Limb (tissue), 2 donors: ENCODE results near the gene NOS1.

Experiments used
- DNase-seq, 2 donors: peaks; one replicate each; pipeline ENCODE4 v3.0.0-alpha.2; 2016; ENCODE audit errors: extremely low spot score in 2 of 2

NOS1 gene

DNA sequence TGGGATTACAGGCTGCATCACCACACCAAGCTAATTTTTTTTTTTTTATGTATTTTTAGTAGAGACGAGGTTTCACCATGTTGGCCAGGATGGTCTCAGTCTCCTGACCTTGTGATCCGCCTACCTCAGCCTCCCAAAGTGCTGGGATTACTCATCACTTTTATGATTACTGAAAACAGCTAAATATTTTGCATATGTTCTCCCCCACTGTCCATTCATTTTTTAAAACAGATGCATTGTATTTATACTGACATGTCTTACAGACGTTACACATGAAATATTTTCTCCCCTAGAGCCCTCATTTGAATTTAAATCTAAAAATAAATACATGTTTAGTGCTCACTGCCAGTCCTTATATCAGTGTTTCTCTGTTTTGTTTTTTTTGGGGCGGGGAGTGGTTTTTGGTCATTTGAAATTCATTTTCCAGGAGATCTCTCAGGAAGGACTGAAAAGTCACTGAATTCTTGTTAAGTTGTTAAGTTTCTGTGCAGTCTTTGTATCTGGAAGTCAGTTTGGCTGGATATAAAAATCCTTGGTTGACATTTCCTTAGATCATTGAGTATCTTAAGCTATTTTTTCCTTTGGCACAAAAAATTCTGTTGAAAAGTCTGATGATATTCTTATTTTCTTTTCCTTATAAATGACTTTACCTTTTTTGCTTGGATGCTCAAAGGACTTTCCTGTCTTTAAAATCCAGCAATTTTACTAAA, 180.5 kb downstream of the NOS1 start:
- DNase-seq: no peak

DNA sequence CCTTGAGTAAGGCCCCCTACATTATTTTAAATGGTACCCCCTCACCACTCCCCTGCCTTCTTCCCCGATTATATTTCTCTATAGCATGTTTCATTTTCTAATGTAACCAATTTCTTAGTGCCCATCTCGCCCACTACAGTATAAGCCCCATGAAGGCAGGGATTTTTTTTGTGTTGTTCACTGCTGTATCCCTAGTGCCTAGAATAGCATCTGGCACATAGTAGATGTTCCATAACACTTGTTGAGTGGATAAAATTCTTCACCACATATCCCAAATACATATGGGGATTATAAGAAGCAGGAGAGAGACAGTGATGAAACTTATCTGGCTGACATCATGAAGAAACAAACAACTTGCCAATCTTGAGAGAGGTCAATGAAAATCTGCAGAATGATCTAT, 182.7 kb downstream of the NOS1 start:
- no peak for DNase-seq

DNA sequence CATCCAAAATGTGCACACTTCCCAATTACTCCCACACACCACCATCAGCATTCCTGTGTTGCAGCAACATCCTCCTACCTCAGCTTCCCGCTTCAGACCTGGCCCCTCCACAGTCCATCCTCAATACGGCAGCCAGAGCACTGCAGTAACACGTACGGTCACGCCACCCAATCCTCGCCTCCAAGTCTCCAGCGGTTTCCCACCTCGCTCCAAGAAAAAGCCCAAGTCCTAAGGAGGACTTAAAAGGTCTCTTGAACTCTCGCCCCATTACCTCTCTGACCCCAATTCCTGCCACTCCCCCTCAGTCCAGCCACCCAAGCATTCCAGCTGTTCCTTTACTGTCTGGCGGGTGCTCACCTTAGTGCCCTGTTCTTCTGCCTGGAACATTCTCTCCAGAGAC, 183.1 kb downstream of the NOS1 start:
- DNase-seq: no peak

DNA sequence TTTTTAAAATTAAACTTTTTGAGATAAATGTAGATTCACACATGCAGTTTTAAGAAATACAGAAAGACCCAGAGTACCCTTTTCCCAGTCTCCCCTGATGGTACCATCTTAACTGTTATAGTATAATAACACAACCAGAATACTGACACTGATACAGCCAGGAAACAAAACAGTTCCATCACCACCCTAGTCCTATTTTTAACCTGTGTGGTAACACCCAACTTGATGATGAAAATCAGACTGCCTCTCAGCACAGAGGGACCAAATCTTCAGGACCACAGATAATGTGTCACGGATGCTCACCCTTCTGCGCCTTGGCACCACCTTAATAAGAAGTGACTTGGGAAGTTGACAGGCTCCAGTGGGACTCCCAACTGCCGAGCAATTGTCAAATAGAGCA, 189.3 kb downstream of the NOS1 start:
- DNase-seq: no peak

DNA sequence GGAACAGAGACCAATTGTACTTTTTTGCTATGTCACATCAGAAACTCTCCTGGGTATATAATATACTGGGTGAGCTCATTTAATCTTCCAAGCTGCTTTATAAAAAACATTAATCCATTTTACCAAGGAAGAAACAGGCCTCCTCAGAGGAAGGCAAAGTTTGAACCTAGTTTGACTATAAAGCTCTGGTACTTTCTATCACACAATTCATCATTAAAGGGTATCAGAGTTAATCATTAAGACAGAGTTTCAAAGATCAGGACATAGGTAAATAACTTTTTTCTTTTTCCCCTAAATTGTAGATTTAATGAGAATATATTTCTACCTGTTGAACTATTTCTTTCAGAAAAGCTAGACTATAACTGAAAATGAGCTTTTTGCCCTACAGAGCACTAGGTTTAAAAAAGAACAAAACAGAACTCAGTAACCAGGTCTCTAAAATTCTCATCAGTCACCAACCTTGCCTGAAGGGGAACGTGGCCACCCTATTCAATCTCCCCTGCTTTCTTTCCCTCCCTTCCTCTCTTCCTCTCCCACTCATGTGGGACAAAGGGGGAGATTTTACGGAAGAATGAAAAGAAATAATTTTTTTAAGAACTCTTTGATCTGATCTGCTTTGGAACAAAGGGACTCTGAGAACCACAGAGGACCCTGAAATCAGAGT, 189.8 kb downstream of the NOS1 start:
- DNase-seq: no peak

DNA sequence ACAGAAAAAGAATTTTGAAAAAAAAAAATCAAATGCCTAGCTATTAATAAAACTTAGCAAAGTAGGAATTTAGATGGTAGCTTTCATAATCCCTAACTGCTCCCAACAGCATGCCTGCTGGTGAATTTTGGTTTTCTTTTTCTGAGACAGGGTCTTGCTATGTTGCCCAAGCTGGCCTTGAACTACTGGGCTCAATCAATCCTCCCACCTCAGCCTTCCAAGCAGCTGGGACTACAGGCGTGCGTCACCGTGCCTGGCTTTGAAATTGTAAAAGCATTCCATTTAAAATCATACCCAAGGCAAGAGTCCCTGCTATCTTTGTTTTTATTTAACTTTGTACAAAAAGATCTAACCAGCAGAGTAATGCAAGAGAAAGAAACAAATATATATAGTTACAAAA, 191.9 kb downstream of the NOS1 start:
- no peak for DNase-seq

DNA sequence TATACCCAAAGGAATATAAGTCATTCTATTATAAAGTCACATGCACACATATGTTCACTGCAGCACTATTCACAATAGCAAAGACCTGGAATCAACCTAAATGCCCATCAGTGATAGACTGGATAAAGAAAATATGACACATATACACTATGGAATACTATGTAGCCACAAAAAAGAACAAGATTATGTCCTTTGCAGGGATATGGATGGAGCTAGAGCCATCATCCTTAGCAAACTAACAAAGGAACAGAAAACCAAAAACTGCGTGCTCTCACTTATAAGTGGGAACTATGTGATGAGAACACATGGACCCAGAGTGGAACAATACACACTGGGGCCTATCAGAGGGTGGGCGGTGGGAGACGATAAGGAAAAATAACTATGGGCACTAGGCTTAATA, 192.4 kb downstream of the NOS1 start:
- no peak for DNase-seq

DNA sequence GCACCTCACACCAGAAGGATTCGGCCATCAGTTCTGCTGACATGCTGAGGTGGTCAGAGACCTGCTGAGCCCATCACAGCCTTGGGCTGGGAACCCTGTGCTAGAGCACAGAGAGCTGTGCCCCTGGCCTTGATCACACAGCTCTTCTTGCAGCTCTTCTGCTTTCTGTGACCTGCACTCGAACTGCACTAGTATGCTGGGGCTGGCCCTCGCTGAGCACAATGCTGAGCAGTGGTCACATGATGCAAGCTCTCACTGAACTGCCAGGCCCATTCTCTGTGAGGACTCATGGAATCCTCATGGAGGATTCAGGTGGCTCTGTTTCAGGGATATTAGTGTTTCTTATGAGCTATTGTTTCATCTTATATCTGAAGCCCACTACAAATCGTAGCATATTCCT, 193.7 kb downstream of the NOS1 start:
- DNase-seq: no peak

DNA sequence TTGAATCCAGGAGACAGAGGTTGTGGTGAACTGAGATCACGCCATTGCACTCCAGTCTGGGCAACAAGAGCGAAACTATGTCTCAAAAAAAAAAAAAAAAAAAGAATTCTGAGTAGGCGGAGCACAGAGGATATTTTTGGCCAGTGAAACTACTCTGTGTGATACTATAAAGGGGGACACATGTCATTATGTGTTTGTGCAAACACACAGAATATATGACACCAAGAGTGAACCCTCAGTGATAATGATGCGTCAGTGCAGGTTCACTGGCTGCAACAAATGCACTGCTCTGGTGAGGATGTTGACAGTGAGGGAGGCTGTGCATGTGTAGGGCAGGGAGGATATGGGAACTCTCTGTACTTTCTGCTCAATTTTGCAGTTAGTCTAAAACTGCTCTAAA, 195.3 kb downstream of the NOS1 start:
- DNase-seq: no peak

DNA sequence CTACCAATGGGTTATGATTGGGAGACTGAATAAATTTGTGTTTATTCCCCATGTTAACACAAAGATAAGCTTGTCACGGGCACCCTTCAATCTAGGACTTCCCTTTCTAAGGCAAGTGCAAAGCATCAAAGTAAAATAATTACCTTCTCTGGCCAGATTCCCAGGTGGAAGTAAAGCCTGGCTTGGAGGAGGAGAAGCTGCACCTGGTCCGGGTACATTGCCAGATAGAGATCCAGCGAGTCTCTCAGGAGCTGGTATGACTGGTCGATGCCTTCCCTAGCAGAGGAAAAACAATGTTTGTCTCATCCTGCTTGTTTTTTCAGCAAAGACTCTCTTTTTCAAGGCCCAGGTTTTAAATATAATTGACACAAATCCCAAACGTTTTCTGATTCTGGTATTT, 196.1 kb downstream of the NOS1 start:
- DNase-seq: no peak

DNA sequence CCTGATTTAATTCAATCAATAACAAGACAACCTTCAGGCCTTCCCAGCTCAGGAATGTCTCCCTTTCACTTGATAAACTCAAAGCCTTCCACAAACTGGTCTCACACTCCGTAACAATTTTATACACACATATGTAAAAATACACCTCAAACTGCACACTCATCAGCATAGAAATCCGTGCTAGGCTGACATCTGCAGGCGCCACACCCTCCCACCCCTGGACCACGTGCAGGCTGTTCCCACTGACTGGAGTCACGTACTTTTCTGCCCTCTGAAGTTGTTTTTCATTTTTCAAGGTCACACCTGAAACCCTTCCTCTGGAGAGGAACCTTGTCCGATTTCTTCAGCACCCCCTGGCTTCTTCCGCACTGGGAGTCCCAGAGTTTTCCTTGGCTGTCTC, 198.8 kb downstream of the NOS1 start:
- no peak for DNase-seq

DNA sequence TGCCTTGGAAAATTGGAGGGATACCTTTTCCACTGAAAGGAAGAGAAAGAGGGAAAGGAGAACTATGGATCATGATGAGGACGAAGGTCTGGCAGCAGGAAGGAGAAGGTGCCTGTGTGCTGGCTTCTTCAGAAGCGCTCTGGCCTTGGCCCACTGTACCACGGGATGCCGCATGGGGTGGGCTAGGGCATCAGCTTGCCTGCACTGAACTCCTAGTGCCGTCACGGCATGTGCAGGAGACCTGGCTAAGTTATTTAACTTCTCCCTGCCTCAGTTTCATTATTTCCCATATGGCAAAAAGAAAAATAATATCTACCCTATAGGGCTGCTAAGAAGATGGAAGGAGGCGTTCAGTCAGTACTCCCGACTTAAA, 199.3 kb downstream of the NOS1 start:
- no peak for DNase-seq

DNA sequence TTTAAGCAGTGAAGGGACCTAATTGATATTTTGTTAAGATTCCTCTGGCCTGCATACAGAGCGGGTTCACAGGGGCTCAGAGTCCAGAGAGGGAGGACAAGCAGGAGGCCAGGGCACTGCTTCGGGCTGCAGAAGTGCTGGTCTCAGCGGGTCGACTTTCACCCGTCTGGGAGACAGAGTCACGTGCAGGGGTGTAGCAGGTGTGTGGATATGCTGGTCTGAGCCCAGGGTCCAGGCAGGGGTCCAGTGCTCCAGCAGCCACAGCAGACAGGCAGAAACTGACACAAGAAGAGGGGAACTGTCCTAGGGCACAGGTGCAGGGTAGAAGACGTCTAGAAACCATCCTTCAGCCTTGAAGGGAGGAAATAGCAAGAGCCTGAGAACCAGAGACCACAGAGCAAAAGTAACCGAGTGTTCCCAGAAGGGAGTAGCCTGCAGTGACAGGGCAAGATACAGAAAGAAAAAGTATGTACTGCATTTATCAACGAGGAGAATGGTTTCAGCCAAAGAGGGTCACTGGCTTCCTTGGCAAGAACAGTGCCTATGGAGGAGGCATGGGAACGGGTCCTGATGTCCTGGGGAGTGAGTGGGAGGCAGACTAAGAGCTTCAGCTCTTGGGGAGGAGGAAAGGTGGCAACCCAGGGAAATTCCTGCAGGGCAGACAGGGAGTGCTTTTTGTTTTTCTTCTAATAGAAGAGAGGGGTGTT, 199.8 kb downstream of the NOS1 start:
- no peak for DNase-seq

DNA sequence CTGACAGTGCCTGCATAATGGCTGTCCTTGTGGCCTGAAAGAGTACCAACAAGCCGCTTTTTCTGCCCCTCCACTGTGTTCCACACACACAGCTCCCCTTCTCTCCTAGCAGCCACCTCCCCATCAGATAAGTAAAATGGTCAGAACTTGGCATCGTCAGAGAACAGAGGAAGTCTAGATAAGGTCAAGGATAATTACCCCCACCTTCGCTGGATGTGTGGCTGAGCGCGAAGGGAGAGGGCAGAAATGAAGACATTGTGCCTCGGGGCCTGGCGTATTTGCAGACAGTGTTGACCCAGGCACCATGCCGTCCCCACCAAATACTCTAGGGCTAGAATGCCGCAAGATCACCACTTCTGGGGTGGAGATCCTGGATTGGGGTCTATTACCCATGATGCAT, 201.8 kb downstream of the NOS1 start:
- no peak for DNase-seq

DNA sequence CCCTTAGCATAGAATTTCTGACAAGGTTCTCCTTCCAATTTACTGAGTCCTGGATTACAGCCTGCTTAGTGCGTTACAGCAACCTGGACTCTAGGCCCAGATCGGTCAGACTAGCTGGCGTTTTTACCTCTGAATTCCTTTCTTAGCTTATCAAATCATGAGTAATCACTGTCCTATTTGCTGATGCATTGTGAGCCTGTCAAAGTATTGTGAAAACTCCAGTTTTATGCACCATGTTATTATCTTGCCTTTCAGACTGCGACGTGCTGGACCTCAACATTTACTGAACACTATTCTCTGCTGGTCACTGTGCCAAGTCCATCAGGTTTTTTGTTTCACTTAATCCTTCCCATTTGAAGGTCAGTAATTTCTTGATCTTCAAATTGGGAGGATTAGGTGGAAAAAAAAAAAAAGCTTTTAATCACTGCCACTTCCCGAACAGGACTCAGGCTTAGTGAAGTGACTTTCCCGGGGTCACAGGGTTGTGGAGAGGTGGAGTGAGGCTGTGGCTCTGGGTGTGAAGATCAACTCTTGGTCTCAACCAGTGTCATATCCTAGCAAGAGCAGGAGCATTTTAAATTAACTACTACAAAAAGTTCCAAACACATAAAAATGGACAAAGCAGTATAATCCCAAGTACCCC, 202.4 kb downstream of the NOS1 start:
- DNase-seq: no peak
